ENCODE data around the gene FADS1. TPM values are rescaled to one million over a fixed set of nuclear protein-coding genes. Genes with fewer than 3 reads are reported as not detected.
A peak's percentile ranks its signal among the peaks of the same experiment; 100 is the strongest.

Gene FADS1
- total and polyA plus RNA-seq, 8 donors: 21.5 to 161 (median 36.1) TPM

GRCh38 chr11:61827571-61828378, 11.0 kb upstream of the FADS1 start, which contains the start of gene FADS2:
FADS2 (plus strand) TSS chr11:61828300; CDS start chr11:61828391, 91 bp downstream.
- Histone ChIP-seq H3K27me3 (peaks cover 0 to 29% of the 10 kb centered on the region in 2 donors), H3K27ac (peak within 1 kb of the TSS; percentile 86 to 92), H3K36me3 (no peaks in the 10 kb centered on the region), H3K4me3 (peak within 1 kb of the TSS; percentile 45 to 76), H3K4me1 (peaks cover 20 to 56% of the 10 kb centered on the region in 2 donors), H3K9me3 (no peaks in the 10 kb centered on the region)
- no peak for TF ChIP-seq CTCF (IDR thresholded peaks at IDR 0.05)
- intact Hi-C loops (cut with DNase I): no loop called here
- ATAC-seq (peak; percentile 89), DNase-seq (peak; percentile 73 to 97 (median 90))

GRCh38 chr11:61826930-61827570, 10.2 kb upstream of the FADS1 start:
- Histone ChIP-seq H3K4me1 (peaks cover 20 to 53% of the 10 kb centered on the region in 2 donors), H3K36me3 (no peaks in the 10 kb centered on the region), H3K27ac (peak overlapping the region; percentile 86 to 92), H3K27me3 (peaks cover 0 to 29% of the 10 kb centered on the region in 2 donors), H3K9me3 (no peaks in the 10 kb centered on the region), H3K4me3 (peak overlapping the region; percentile 45 to 76)
- DNase-seq: peak in 1 of 4 donors; percentile 23
- intact Hi-C loops (cut with DNase I): no loop called here
- ATAC-seq: peak; percentile 2
- no peak for TF ChIP-seq CTCF (IDR thresholded peaks at IDR 0.05)

- no peaks in the 10 kb centered on the region for H3K36me3 ChIP-seq
- intact Hi-C loops (cut with DNase I): no loop called here
- H3K4me3 ChIP-seq: no peak overlapping the region
- no peak overlapping the region for H3K27ac ChIP-seq
- no peak for TF ChIP-seq CTCF (IDR thresholded peaks at IDR 0.05)
- DNase-seq: no peak
- no peak for ATAC-seq
- H3K9me3 ChIP-seq: no peaks in the 10 kb centered on the region
- peaks cover 3 to 20% of the 10 kb centered on the region in 2 donors for H3K4me1 ChIP-seq
- H3K27me3 ChIP-seq: peaks cover 0 to 24% of the 10 kb centered on the region in 2 donors
Observed at GRCh38 chr11:61820174-61820573, 3.4 kb upstream of the FADS1 start.

GRCh38 chr11:61817471-61818202, 834 bp upstream of the FADS1 start:
- no peak for TF ChIP-seq CTCF (IDR thresholded peaks at IDR 0.05)
- intact Hi-C loops (cut with DNase I): no loop called here
- Histone ChIP-seq H3K4me1 (peaks cover 3 to 27% of the 10 kb centered on the region in 2 donors), H3K4me3 (peak overlapping the region; percentile 54 to 68), H3K9me3 (no peaks in the 10 kb centered on the region), H3K27ac (peak overlapping the region; percentile 95 to 97), H3K36me3 (peaks cover 0 to 2% of the 10 kb centered on the region in 2 donors), H3K27me3 (peaks cover 0 to 28% of the 10 kb centered on the region in 2 donors)
- peak in 1 of 4 donors; percentile 18 for DNase-seq
- no peak for ATAC-seq

Data from left lung (tissue), 10 donors.